Retinal pigment epithelial cell (primary cell): Measurements from ENCODE around the gene PPP1R14C.
A peak's percentile ranks its signal among the peaks of the same experiment; 100 is the strongest.

Experiments
- DNase-seq: peaks from one replicate; pipeline ENCODE4 v3.0.0-alpha.2; 2010; ENCODE audit warnings: low read depth
- H3K4me3 ChIP-seq: 2 replicates; pipeline ENCODE4 v1.5.1; 2011; ENCODE audit warnings: mild to moderate bottlenecking, low read length, control low read depth, moderate library complexity
- TF ChIP-seq, protein P1 (sequence below): conservative IDR thresholded peaks from 2 replicates; pipeline ENCODE4 v1.5.1; 2011; ENCODE audit warnings: low read depth, low read length, control low read depth, inconsistent platforms

Gene PPP1R14C

DNA sequence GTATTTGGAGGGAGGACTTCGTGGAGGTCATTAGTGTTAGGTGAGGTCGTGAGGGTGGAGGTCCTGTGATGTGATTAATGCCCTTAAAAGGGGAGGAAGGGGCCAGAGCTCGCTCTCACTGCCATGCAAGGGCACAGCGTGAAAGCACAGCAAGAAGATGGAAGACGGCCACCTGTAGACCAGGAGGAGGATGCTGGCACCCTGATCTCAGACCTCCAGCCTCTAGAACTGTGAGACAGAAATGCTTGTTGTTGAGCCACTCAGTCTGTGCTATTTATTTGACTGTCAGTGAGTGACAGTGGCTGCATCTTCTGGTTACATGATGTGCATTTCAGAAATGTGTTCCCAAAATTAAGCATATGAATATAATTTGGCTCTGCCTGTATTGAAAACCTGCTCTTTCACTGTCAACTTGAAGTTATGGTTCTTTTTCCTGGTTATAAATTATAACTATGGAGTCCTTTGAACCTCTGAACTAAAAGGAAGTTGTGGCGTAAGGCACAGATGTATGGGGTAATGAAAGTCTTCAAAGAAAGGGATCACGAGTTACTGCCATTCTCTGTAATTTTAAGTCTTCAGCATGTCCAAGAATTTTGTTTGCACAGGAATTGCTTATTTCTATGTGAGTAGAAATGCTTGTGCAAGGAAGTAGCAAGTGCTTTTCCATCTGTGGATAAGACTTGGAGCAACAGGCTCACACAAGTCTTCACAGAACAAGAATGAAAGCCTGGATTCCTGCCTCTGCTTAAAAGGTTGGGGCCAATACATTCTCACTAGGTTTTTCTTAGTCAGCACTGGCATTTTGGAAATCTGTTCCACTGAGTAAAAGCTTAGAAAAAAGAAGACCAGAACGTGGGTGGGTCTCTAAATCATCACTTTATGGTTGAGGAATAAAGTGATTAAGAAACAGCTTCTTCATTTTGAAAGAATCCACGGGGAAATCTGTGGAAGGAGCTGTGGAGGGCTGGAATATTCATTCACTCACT lies 10.3 kb downstream of the PPP1R14C start:
- TF ChIP-seq, protein P1, sequence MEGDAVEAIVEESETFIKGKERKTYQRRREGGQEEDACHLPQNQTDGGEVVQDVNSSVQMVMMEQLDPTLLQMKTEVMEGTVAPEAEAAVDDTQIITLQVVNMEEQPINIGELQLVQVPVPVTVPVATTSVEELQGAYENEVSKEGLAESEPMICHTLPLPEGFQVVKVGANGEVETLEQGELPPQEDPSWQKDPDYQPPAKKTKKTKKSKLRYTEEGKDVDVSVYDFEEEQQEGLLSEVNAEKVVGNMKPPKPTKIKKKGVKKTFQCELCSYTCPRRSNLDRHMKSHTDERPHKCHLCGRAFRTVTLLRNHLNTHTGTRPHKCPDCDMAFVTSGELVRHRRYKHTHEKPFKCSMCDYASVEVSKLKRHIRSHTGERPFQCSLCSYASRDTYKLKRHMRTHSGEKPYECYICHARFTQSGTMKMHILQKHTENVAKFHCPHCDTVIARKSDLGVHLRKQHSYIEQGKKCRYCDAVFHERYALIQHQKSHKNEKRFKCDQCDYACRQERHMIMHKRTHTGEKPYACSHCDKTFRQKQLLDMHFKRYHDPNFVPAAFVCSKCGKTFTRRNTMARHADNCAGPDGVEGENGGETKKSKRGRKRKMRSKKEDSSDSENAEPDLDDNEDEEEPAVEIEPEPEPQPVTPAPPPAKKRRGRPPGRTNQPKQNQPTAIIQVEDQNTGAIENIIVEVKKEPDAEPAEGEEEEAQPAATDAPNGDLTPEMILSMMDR: no peak
- H3K4me3 ChIP-seq: no peak overlapping the region
- no peak for DNase-seq

DNA sequence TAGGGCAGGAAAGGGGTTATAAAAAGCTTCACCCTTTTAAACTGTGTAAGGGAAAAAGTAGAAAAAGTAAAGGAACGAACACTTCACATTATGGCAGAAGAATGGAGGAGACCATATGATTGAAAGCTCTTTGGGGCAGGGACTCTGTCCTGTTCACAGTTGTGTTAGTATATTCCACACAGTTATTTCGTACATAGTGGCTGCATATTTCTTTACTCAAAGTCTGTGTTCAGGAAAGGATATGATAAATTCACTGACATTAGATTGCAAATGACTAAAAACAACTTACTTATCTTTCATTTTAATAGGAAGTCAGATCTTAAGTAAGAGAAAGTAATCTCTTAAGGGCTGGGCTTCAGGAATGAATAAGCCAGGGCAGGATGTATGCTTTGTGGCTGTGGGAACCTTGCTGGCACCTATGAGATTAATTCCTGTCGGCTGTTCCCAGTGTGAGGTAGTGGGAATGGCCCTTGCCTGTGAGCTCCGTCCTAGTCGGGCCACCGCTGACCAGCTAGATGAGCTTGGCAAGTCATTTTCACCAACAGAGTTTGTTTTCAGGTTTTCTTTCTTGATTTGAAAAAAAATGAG lies 11.2 kb downstream of the PPP1R14C start:
- peak; percentile 28 for DNase-seq
- no peak overlapping the region for H3K4me3 ChIP-seq
- TF ChIP-seq, protein P1: no peak

DNA sequence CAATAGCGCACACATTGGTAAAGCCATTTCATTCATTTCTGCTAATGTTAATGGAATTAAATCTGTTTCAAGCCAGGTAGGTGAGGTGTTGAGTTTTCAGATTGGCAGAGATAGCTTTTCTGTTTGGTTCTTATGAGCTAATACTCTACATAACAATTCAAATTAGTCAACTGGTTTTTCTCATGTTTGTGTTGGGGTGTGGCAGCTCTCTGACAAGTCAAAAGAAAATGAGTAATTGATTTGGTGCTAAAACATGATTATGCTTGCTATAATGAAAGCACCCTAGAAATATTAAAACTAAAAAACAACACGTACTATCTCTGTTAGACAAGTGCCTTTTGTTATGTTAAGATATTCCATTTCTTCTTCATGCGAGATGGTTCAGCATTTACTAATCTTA lies 13.6 kb downstream of the PPP1R14C start:
- no peak for DNase-seq
- TF ChIP-seq, protein P1: no peak
- no peak overlapping the region for H3K4me3 ChIP-seq

DNA sequence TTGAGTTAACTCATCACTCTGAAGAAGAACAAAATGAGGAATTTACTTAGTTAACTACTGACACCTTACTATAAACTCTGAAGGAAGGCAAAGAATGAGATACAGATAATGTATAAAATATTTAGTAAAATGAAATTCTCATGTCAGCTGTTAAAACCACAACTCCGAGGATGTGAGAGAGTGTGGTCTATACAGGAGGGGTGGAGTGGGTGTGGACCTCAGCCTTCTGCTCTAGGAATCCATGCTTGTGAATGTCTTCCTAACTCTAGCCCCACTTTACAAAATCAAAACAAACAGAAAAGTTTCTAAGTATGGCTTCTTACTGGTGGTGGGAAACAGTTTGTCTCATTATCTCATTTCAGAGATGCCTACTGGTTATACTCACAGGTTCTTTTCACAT lies 14.2 kb downstream of the PPP1R14C start:
- TF ChIP-seq, protein P1: no peak
- DNase-seq: no peak
- H3K4me3 ChIP-seq: no peak overlapping the region

DNA sequence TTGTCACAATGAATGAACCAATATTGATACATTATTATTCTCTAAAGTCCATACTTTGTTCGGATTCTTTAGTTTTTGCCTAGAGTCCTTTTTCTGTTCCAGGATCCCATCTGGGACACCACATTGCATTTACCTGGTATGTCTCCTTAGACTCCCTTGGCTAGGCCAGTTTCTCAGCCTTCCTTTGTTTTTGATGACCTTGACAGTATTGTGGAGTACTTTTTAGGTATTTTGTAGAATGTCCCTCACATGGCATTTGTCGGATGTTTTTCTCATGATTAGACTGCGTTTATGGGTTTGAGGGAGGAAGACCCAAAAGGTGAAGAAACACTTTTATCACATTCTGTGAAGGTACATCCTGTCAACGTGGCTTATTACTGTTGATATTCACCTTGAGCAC lies 16.9 kb downstream of the PPP1R14C start:
- no peak overlapping the region for H3K4me3 ChIP-seq
- DNase-seq: no peak
- TF ChIP-seq, protein P1: no peak

DNA sequence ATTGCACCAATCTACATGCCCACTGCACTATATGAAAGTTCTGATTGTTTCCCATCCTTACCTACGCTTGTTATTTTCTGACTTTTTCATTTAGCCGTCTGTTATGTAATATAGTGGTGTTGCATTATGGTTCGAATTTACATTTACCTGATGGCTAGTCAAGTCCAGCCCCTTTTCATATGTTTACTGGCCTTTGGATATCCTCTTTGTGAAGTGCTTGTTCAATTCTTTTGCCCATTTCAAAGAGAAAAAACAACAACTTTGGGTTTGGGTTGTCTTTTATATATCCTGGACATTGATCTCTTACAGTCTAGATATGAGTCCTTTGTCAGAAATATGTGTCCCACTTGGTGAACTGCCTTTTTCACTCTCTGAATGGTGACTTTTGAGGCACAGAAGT lies 21.1 kb downstream of the PPP1R14C start:
- TF ChIP-seq, protein P1: no peak
- H3K4me3 ChIP-seq: no peak overlapping the region
- DNase-seq: no peak
